Activated CD4-positive, alpha-beta T cell treated with anti-CD3 and anti-CD28 coated beads, Interleukin-2, Interleukin-6, amounts not matched to agents 100 ng/mL and 50 ng/mL, durations not matched to agents 16 hours and 8 hours (primary cell): ENCODE data around the gene COL16A1.
A peak's percentile ranks its signal among the peaks of the same experiment; 100 is the strongest.

ENCODE experiments used
- DNase-seq: peaks from one replicate; pipeline ENCODE4 v3.0.0-alpha.2; 2020

Gene COL16A1

GRCh38 chr1:31681415-31681814, 22.4 kb downstream of the COL16A1 start:
- DNase-seq, result no peak

DNA sequence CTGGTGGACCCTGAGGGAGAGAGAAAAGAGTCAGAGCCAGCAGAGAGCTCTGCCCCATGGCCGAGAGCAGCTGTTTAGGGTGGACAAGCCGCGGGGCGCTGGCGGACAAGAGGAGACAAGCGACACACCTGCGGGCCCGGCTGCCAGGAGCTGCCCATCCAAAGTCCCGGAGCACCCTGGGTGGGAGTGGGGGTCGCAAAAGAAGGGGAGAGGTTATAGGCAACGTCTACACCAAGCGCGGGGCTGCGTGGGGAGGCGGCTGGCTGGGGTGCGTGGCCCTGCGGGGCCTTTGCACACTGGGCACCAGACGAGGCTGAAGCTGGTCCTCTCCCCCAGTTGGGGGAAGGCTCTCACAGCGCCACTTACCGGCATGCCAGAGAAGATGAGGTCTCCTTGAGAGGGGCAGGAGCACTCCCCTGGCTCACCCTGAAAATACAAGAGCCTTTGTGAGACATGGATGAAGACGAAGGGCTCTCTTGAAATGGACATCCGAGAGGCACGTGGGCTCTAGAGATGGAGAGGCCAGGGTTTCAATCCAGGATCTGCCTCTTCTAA, 24.1 kb downstream of the COL16A1 start:
- DNase-seq, result no peak

DNA sequence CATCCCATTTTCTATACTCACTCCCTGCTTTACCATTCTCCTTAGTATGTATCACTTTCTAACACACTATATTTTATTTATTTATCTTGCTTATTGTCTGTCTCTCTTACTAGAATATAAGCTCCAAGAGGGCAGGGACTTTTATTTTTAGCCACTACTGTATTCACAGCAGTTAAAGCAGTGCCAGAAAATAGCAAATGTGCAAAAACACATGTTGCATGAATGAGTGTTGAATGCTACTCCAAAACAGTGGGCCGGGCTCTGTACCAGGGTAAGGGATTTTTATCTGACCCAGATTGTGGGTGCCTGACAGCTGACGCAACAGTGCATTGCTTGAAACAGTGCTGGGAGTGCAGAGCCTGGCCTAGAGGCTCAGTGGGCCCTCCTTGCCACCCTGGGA, 24.7 kb downstream of the COL16A1 start:
- DNase-seq, result no peak

DNA sequence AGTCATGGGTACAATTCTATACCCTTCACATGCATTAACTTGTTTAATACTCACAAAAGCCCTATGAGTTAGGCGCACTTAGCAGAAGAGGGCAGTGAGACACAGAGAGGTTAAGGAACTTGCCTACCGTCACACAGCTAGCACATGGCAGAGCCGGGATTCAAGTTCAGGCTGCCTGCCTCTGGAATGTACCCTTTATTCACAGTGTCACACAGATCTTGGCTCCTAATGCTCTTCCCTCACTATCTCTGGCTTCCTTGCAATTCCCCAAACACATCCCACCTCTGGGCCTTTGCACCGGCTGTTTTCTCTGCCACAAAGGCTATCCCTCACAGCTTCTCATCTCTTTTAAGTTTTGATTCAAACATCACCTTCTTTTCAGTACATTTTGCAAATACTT, 25.1 kb downstream of the COL16A1 start:
- no peak for DNase-seq

DNA sequence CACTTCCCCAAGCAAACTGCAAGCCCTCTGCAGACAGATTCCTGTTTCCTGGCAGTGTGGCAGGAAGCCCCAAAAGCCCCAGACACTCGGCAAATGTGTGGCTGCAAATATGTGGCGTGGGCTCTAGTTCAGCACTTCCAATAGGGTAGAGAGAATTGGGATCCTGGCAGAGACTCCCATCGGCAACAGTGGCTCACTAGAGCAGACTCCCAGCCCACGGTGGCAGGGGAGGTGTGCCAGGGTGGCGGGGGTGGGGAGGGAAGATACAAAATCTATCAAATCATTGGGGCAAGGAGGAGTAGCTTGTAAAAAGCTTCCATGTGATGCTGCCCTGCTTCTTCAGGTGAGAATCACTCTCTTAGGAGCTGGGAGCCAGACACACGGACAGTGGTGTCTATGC, 25.9 kb downstream of the COL16A1 start:
- no peak for DNase-seq

DNA sequence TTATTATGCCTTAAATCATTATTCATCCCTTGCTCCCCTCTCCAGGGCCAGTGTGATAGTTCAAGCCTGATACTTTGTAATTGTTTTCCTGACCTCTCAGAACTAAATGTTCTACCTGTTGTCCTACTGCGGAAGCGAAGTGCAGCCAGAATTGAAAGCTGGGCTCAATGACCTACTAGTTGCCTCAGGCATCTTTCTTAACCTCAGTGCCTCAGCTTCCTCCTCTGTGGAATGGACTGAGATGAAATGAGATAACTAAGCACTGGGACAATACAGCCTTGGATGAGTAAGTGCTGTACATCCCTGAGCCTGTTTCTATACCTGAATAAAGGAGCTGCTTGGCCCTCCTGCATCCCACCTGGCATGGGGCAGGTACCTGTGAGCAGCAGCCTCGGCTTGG, 26.4 kb downstream of the COL16A1 start:
- no peak for DNase-seq

DNA sequence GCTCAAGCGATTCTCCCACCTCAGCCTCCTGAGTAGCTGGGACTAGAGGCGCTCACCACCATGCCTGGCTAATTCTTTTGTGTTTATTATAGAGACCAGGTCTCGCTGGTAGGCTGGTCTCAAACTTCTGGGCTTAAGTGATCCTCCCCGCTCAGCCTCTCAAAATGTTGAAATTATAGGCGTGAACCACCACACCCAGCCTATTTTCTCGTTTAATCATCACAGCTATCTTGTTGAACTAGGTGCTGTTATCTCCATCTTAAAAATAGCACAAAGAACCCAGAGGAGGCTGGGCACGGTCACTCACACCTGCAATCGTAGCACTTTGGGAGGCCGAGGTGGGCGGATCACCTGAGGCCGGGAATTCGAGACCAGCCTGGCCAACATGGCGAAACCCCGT, 28.1 kb downstream of the COL16A1 start:
- DNase-seq, result no peak

GRCh38 chr1:31675161-31675560, 28.7 kb downstream of the COL16A1 start:
- no peak for DNase-seq

GRCh38 chr1:31674626-31675025, 29.2 kb downstream of the COL16A1 start:
- DNase-seq, result no peak

- DNase-seq, result no peak
These were observed 30.4 kb downstream of the COL16A1 start for GRCh38 chr1:31673433-31673832.

DNA sequence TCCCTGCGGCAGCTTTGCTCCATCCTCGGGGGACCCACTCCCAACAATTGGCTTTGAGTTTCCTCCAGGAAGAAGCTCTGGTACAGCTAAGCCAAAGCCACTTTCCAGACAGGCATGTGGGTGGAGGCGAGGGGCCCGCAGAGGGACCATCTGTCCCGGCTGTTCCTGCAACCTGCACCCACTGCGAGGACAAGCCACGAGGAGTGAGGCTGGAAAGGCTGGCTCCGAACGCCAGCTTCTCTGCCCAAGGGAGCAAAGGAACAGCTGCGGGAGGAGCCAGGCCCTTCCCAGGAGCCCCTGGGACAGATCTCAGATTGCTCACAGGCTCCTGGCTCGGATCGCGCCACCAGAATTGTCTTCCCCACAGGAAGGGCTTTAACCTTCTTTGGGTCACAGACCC, 30.8 kb downstream of the COL16A1 start:
- no peak for DNase-seq

GRCh38 chr1:31671561-31672201, 32.1 kb downstream of the COL16A1 start:
- DNase-seq, result no peak

- no peak for DNase-seq
These were observed 32.7 kb downstream of the COL16A1 start for GRCh38 chr1:31671147-31671546.

DNA sequence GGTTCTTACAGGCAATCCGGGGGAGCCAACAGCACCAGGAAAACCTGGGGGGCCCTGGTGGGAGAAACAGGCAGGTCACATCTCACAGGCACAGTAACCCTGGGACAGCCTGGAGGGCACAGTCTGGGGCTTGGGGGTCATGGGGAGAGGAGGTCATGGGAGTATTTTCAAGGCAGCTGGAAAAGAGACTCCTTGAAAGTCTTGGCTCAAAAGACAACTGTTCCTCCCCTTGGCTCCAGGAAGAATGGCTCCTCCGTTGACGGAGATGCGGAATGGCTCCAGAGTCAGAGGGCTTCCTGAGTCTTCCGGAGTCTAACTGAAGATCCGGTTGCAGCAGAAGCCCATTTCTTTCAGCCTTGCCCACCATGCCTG, 33.2 kb downstream of the COL16A1 start:
- DNase-seq, result no peak

- DNase-seq, result peak; percentile 14
These were observed 33.8 kb downstream of the COL16A1 start for GRCh38 chr1:31669786-31670592.

- DNase-seq, result no peak
These were observed 34.4 kb downstream of the COL16A1 start for GRCh38 chr1:31669433-31669785.

- DNase-seq, result no peak
These were observed 35.4 kb downstream of the COL16A1 start for GRCh38 chr1:31668303-31668883.

GRCh38 chr1:31667065-31667785, 36.6 kb downstream of the COL16A1 start:
- DNase-seq, result no peak

DNA sequence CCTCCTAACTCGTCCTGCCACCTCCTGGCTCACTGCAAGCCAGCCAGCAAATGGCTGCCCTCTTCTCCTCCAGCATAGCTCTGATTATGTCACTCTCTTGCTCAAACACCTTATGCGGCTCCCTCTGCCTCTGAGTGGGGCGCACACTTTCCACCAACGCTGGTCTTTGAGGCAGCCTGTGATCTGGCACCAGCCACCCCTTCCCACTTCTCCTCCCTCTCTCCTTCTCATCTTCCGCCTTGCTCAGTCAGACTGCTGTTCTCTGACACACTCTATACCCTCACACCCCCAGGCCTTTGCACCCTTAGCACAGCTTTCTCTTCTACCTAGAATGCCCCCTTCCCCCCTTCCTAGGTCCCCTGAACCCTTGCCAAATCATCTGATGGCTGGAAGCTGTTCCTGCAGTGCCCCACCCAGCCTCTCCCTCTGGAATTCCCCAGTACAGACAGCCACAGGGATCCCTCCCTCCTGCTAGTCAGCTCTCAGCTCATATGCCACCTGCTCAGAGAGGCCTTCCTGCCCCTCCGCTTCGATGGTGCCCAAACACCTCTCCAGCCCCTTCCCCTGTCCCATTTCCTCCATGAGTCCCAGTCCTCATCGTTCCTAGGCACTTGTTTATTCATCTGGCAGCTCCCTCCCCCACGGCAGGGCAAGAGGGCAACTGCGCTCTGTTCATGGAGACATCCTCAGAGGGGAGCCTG, 37.4 kb downstream of the COL16A1 start:
- DNase-seq, result no peak

DNA sequence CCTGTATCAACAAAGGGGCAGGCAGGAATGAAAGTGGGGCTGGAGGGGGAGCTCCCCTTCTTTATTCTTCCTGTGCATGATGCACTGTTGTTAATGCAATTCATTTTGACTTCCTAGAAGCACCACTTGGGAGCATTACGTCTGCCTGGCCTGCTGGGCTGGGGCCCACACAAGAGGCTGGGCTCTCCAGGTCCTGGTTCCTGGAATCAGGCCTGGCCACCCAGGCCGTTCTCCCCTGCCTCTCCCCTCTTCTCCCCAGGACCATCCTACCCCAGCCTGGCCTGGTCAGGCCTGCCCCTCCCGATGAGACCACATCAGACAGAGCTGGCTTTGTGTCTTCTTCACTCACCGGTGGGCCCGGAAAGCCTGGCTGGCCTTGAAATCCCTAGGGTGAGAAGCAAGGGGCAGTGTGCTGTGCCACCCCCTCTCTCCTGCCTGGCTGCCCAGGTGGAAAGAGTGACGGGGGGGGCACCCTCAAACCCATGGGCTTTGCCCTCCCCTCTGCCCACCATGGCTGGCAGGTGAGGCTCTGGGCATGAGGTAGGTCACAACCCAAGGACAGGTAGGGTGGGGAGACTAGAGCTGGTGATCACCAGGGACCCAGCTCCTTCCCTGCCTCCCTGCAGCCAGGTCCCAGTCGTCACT, 38.5 kb downstream of the COL16A1 start:
- DNase-seq, result no peak

DNA sequence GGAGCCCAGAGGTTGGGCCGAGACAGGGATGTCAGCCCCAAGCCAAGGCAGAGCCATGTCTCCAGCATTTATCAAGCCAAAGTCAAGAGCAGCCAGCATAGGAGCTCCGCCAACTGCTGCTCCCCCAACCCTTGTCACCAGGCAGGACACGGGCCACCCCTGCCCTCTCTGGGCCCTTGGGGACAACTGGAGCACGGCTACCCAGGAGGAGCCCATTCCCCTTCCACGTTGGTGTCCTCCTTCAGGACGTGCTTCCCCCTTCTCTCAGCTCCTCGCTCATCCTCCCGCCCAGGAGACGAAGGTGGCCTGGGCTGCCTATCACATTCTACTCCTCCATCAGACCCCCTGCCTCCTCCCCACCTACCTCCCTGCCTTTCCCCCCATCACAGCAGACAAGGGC, 39.3 kb downstream of the COL16A1 start:
- DNase-seq, result no peak
